ENCODE results near the gene GSTA5.
"Not testable (repeated sequence)": the region's sequence is repeated elsewhere in the genome, so short reads cannot be mapped to it uniquely, and the experiment has no call there.

The GSTA5 gene

GRCh38 chr6:52840763-52841585 lies at the start of gene GSTA5:
TSS of gene GSTA5 (minus strand) at chr6:52840813.
- Histone ChIP-seq H3K4me1 (ENCODE audit: insufficient read depth, low read length) (no peaks in the 10 kb centered on the region), H3K27me3 (ENCODE audit: insufficient read depth, low read length) (no peaks in the 10 kb centered on the region), H3K36me3 (ENCODE audit: insufficient read depth, low read depth, low read length) (no peaks in the 10 kb centered on the region), H3K4me3 (ENCODE audit: low read length) (no peak within 1 kb of the TSS), H3K27ac (ENCODE audit: low read length) (no peak within 1 kb of the TSS), H3K9ac (ENCODE audit: low read depth, low read length) (no peak within 1 kb of the TSS), H3K9me3 (ENCODE audit: insufficient read depth, low read depth, low read length) (no peaks in the 10 kb centered on the region)

DNA sequence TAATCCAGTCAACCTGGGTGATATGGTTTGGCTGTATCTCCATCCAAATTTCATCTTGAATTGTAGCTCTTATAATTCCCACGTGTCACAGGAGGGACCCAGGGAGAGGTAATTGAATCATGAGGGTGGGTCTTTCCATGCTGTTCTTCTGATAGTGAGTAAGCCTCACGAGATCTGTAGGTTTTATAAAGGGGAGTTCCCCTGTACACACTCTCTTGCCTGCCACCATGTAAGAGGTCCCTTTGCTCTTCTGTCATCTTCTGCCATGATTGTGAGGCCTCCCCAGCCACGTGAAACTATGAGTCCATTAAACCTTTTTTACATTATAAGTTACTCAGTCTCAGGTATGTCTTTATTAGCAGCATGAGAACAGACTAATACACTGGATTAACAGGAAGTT lies 49.4 kb upstream of the GSTA5 start:
- no peaks in the 10 kb centered on the region for H3K4me1 ChIP-seq (ENCODE audit: insufficient read depth, low read length)
- H3K36me3 ChIP-seq (ENCODE audit: insufficient read depth, low read depth, low read length): no peaks in the 10 kb centered on the region
- no peaks in the 10 kb centered on the region for H3K9me3 ChIP-seq (ENCODE audit: insufficient read depth, low read depth, low read length)
- H3K4me3 ChIP-seq (ENCODE audit: low read length): no peak overlapping the region
- H3K27ac ChIP-seq (ENCODE audit: low read length): no peak overlapping the region
- no peak overlapping the region for H3K9ac ChIP-seq (ENCODE audit: low read depth, low read length)
- no peaks in the 10 kb centered on the region for H3K27me3 ChIP-seq (ENCODE audit: insufficient read depth, low read length)

DNA sequence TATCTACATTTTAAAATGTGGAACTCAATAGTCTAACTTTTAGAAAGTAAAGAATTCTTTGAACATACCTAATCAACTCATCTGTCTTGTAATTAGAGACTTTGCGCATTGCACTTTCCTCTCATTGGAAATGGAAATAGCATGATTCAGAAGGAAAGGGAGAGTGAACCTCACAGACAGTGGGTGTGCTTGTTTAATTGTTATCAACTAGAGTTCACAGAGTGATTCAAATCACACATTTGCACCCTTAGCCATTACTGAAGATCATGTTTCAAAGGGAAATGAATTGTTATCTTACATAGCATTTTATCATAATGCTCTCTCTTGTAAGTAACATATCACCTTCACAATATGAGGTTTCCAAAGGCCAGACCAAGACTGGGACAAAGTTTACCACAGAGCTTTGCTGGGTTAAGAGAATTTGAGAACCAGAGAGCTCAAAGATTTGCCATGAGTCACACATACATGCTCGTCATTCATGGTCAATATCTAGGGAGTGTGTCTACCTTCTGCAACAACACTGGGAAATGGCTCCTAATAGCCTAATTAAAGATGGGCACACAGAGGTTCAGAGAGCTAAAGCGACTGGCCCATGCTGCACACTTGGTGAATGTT lies 47.4 kb upstream of the GSTA5 start:
- Histone ChIP-seq H3K27me3 (ENCODE audit: insufficient read depth, low read length) (no peaks in the 10 kb centered on the region), H3K36me3 (ENCODE audit: insufficient read depth, low read depth, low read length) (no peaks in the 10 kb centered on the region), H3K4me1 (ENCODE audit: insufficient read depth, low read length) (no peaks in the 10 kb centered on the region), H3K9me3 (ENCODE audit: insufficient read depth, low read depth, low read length) (no peaks in the 10 kb centered on the region), H3K9ac (ENCODE audit: low read depth, low read length) (no peak overlapping the region), H3K27ac (ENCODE audit: low read length) (no peak overlapping the region), H3K4me3 (ENCODE audit: low read length) (no peak overlapping the region)

DNA sequence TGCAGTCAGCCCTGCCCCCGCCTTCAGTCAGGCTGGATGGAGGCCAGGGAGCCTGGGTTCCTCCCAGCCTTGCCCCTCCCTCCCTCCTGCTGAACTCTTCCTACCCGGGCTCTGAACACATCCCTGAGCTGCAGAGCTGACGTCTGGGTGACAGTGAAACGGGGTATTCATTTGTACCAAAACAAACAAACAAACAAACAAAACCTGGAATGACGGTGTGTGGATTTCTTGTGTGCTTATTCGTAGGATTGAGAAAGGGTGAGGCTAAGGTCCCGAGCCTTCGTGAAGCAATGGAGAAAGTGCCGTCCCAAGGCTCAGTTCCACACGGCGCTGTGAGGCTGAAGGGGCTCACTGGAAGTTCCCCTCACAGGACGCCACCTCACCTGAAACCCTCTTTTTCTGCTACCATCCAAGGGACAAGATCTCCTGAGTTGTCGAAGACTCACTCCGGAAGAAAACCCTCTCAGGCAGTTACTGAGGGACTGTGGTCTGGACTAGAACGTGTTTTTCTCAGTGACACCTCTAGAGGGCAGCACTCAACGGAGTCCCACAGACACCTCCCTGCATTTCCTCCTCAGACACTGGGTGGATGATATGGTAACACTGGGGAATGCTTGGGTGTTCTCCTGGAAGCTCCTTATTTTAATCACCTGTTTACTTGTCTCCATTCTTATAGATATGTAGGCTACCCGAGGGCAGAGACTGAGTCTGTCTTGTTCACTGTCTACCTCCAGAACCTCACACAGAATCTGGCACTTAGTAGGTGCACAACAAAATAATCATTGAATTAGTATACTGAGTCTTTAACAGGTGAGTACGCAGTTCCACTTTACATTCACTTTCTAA lies 41.6 kb upstream of the GSTA5 start:
- Histone ChIP-seq H3K4me3 (ENCODE audit: low read length) (peak overlapping the region; percentile 60), H3K9ac (ENCODE audit: low read depth, low read length) (peak overlapping the region; percentile 39; the same call in 1 of the 2 replicates), H3K9me3 (ENCODE audit: insufficient read depth, low read depth, low read length) (no peaks in the 10 kb centered on the region), H3K36me3 (ENCODE audit: insufficient read depth, low read depth, low read length) (no peaks in the 10 kb centered on the region), H3K4me1 (ENCODE audit: insufficient read depth, low read length) (no peaks in the 10 kb centered on the region), H3K27ac (ENCODE audit: low read length) (no peak overlapping the region), H3K27me3 (ENCODE audit: insufficient read depth, low read length) (no peaks in the 10 kb centered on the region)

GRCh38 chr6:52881662-52881995 lies 41.0 kb upstream of the GSTA5 start:
- H3K4me3 ChIP-seq (ENCODE audit: low read length): peak overlapping the region; percentile 60

GRCh38 chr6:52877786-52878185 lies 37.2 kb upstream of the GSTA5 start:
- H3K4me3 ChIP-seq (ENCODE audit: low read length): no peak overlapping the region
- no peak overlapping the region for H3K27ac ChIP-seq (ENCODE audit: low read length)
- no peak overlapping the region for H3K9ac ChIP-seq (ENCODE audit: low read depth, low read length)
- H3K36me3 ChIP-seq (ENCODE audit: insufficient read depth, low read depth, low read length): no peaks in the 10 kb centered on the region
- H3K9me3 ChIP-seq (ENCODE audit: insufficient read depth, low read depth, low read length): no peaks in the 10 kb centered on the region
- H3K27me3 ChIP-seq (ENCODE audit: insufficient read depth, low read length): no peaks in the 10 kb centered on the region
- H3K4me1 ChIP-seq (ENCODE audit: insufficient read depth, low read length): no peaks in the 10 kb centered on the region

More at GRCh38 chr6:52881662-52881995, 41.0 kb upstream of the GSTA5 start:
- no peaks in the 10 kb centered on the region for H3K9me3 ChIP-seq (ENCODE audit: insufficient read depth, low read depth, low read length)
- no peaks in the 10 kb centered on the region for H3K27me3 ChIP-seq (ENCODE audit: insufficient read depth, low read length)
- no peaks in the 10 kb centered on the region for H3K36me3 ChIP-seq (ENCODE audit: insufficient read depth, low read depth, low read length)
- no peak overlapping the region for H3K27ac ChIP-seq (ENCODE audit: low read length)
- H3K9ac ChIP-seq (ENCODE audit: low read depth, low read length): no peak overlapping the region
- no peaks in the 10 kb centered on the region for H3K4me1 ChIP-seq (ENCODE audit: insufficient read depth, low read length)

- no peak overlapping the region for H3K27ac ChIP-seq (ENCODE audit: low read length)
- H3K27me3 ChIP-seq (ENCODE audit: insufficient read depth, low read length): no peaks in the 10 kb centered on the region
- no peak overlapping the region for H3K4me3 ChIP-seq (ENCODE audit: low read length)
- H3K9ac ChIP-seq (ENCODE audit: low read depth, low read length): no peak overlapping the region
- H3K36me3 ChIP-seq (ENCODE audit: insufficient read depth, low read depth, low read length): no peaks in the 10 kb centered on the region
- H3K9me3 ChIP-seq (ENCODE audit: insufficient read depth, low read depth, low read length): no peaks in the 10 kb centered on the region
- no peaks in the 10 kb centered on the region for H3K4me1 ChIP-seq (ENCODE audit: insufficient read depth, low read length)
Observed at GRCh38 chr6:52877168-52877567, 36.6 kb upstream of the GSTA5 start.

DNA sequence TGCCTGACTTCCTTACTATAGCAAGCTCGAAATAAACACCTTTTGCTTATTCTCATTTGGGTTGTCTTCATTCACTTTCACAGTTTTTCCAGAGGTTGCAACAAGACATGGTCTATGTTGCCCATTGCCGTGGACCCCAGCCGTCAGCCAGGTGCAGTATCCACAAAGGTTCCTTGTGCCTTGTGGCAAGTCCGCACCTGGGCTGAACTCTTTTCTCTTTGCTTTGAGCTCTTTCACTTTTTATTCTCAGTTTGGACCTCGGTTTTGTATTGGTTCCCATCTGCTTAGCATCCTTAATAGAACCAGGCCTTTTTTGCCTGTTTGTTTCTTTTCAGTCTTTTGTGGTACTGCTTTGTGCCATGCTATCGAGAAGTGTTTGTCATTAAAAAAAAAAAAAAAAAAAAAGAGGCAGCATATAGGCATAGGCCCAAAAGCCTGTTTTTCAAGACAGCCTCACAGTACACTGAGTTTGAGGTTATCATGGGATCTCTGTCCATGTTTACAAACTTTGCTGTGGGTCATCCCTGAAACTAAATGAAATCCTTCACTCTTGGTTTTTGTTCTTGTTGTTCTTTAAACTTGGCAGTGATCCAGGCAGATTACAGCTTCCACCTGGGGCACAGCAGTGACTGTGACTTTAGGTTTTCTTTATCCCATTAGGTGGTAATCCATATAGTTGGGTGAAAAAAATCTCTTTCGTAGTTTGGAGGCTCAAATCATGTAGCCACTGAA lies 35.6 kb upstream of the GSTA5 start:
- Histone ChIP-seq H3K9ac (ENCODE audit: low read depth, low read length) (no peak overlapping the region), H3K9me3 (ENCODE audit: insufficient read depth, low read depth, low read length) (no peaks in the 10 kb centered on the region), H3K4me3 (ENCODE audit: low read length) (no peak overlapping the region), H3K27me3 (ENCODE audit: insufficient read depth, low read length) (no peaks in the 10 kb centered on the region), H3K4me1 (ENCODE audit: insufficient read depth, low read length) (no peaks in the 10 kb centered on the region), H3K36me3 (ENCODE audit: insufficient read depth, low read depth, low read length) (no peaks in the 10 kb centered on the region), H3K27ac (ENCODE audit: low read length) (no peak overlapping the region)

- no peaks in the 10 kb centered on the region for H3K9me3 ChIP-seq (ENCODE audit: insufficient read depth, low read depth, low read length)
- no peak overlapping the region for H3K27ac ChIP-seq (ENCODE audit: low read length)
- no peak overlapping the region for H3K4me3 ChIP-seq (ENCODE audit: low read length)
- H3K4me1 ChIP-seq (ENCODE audit: insufficient read depth, low read length): no peaks in the 10 kb centered on the region; the same call in 1 of the 2 replicates
- H3K36me3 ChIP-seq (ENCODE audit: insufficient read depth, low read depth, low read length): no peaks in the 10 kb centered on the region
- no peaks in the 10 kb centered on the region for H3K27me3 ChIP-seq (ENCODE audit: insufficient read depth, low read length)
- H3K9ac ChIP-seq (ENCODE audit: low read depth, low read length): no peak overlapping the region
Observed at GRCh38 chr6:52872031-52872430, 31.4 kb upstream of the GSTA5 start.

DNA sequence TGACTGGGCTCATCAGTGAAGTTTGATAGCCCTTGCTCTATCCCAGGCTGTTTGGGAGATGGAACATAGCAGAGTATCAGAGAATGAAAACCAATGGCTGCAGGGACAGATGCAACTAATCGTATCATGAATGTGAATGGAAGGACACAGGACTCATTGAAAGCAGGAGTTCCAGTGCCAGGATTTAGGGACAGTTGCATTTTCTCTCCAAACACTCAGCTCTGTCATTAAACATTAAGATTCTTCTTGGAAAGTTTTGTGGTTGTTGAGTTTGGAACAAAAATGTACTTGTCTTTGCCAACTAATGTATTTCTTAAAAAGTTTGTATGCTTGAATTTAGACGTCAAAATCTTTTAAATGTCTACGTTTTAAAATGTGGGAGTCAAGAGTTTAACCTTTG lies 31.0 kb upstream of the GSTA5 start:
- Histone ChIP-seq H3K27me3 (ENCODE audit: insufficient read depth, low read length) (no peaks in the 10 kb centered on the region), H3K36me3 (ENCODE audit: insufficient read depth, low read depth, low read length) (no peaks in the 10 kb centered on the region), H3K9ac (ENCODE audit: low read depth, low read length) (no peak overlapping the region), H3K4me3 (ENCODE audit: low read length) (no peak overlapping the region), H3K9me3 (ENCODE audit: insufficient read depth, low read depth, low read length) (no peaks in the 10 kb centered on the region), H3K4me1 (ENCODE audit: insufficient read depth, low read length) (no peaks in the 10 kb centered on the region; the same call in 1 of the 2 replicates), H3K27ac (ENCODE audit: low read length) (no peak overlapping the region)

GRCh38 chr6:52870335-52871091 lies 29.9 kb upstream of the GSTA5 start:
- H3K36me3 ChIP-seq (ENCODE audit: insufficient read depth, low read depth, low read length); H3K4me3 ChIP-seq (ENCODE audit: low read length); H3K9me3 ChIP-seq (ENCODE audit: insufficient read depth, low read depth, low read length); H3K27me3 ChIP-seq (ENCODE audit: insufficient read depth, low read length); H3K27ac ChIP-seq (ENCODE audit: low read length); H3K4me1 ChIP-seq (ENCODE audit: insufficient read depth, low read length); H3K9ac ChIP-seq (ENCODE audit: low read depth, low read length): not testable (repeated sequence)
